GM12865 (cell line): ENCODE data around the gene CPB1.

Experiments
- DNase-seq: peaks from one replicate; pipeline ENCODE4 v3.0.0; 2010; ENCODE audit warnings: low read depth
- H3K4me3 ChIP-seq: 2 replicates; pipeline ENCODE4 v1.5.1; 2011; ENCODE audit warnings: mild to moderate bottlenecking, low read depth, low read length, control low read depth
- TF ChIP-seq, protein P1 (sequence below): IDR thresholded peaks from 2 replicates; pipeline ENCODE4 v1.5.1; 2011; ENCODE audit warnings: low read length, control low read depth, low read depth, inconsistent platforms; ENCODE audit not compliant: insufficient read depth; ENCODE audit errors: missing control alignments

Gene CPB1

DNA sequence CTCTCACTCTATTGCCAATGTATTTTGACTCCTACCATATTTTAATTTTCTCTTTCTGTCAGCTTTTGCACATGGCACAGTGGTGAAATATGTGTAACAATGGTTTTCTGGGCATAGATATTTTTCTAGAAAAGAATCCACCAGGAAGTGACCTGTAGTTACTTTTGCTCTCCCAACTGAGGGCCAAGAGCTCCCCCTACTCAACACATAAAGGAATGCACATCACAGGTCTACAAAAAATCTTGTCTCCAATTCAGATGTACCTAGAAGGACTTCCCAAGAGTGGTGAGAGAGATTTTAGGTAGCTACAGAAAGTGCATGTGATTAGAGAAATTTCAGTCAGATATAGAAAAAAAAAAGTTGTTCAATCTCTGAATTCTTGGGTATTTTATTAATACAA is 53.1 kb downstream of the CPB1 start:
- DNase-seq: peak; percentile 38
- TF ChIP-seq, protein P1, sequence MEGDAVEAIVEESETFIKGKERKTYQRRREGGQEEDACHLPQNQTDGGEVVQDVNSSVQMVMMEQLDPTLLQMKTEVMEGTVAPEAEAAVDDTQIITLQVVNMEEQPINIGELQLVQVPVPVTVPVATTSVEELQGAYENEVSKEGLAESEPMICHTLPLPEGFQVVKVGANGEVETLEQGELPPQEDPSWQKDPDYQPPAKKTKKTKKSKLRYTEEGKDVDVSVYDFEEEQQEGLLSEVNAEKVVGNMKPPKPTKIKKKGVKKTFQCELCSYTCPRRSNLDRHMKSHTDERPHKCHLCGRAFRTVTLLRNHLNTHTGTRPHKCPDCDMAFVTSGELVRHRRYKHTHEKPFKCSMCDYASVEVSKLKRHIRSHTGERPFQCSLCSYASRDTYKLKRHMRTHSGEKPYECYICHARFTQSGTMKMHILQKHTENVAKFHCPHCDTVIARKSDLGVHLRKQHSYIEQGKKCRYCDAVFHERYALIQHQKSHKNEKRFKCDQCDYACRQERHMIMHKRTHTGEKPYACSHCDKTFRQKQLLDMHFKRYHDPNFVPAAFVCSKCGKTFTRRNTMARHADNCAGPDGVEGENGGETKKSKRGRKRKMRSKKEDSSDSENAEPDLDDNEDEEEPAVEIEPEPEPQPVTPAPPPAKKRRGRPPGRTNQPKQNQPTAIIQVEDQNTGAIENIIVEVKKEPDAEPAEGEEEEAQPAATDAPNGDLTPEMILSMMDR: peak; percentile 17
- no peak overlapping the region for H3K4me3 ChIP-seq

DNA sequence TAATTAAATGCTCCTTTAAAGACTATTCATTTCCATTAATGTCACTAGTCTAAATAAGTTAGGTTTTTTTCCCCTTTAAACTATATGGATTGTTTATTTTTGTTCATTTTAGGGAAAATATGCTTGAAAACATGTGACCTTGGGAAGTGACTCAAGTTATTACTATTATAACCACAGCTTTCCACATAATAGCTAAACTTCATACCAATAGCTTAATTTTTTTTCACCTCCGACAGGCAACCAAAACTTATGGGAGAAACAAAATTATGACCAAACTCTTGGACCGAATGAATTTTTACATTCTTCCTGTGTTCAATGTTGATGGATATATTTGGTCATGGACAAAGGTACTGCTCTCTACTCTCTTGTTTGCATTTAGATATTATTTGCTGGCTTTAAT is 53.7 kb downstream of the CPB1 start:
- TF ChIP-seq, protein P1: no peak
- DNase-seq: no peak
- H3K4me3 ChIP-seq: no peak overlapping the region

DNA sequence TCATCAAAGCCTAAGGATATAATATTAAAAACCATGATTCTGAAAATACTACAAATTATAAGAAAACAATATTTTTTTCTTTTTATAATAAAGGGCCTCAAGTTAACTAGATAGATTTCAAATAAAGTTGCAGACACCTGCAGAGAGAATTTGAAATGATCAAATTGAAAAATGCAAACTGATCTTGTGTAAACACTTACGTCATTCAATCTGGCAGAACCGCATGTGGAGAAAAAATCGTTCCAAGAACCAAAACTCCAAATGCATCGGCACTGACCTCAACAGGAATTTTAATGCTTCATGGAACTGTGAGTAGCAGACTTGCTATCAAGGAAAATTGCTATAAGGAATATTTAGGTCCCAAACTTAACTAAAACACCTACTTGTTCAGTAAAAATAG is 54.7 kb downstream of the CPB1 start:
- TF ChIP-seq, protein P1: no peak
- DNase-seq: no peak
- no peak overlapping the region for H3K4me3 ChIP-seq

DNA sequence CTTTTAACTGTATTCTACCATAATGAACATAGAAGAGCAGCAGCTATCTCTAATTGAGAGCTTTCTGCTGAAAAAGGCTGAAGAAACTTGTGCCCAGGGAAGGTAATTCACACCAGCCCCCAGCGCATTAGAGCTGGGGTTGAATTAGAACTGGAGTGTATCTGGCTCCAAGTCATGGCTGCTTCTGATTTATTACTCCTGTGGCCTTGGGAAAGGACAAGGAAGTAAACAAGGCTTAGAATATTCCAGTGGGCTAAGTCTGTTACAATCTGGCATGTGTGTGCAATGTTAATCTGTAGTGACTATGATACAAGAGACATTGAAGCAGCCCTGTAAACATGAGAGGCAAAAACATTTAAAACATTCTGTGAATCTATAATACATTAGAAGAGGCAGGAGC is 55.6 kb downstream of the CPB1 start:
- H3K4me3 ChIP-seq: no peak overlapping the region
- TF ChIP-seq, protein P1: no peak
- DNase-seq: no peak

DNA sequence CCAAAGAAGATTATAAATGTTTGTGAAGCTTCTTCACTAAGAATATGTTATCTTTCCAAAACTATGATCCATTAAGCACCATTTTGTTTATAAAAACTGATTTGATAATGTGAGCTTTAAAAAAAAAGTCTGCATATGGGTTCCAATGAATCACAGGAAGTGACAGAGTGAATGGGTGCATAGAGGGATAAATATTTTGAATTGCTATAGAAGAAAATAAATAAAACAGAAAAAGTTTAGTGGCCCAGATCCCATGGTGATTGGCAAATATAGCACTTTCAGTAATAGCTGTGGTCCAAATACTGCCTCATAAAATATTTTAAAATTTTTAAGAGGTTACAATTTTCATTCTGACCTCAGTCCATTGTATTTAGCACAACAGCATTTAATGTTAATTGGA is 56.6 kb downstream of the CPB1 start:
- TF ChIP-seq, protein P1: no peak
- no peak overlapping the region for H3K4me3 ChIP-seq
- DNase-seq: no peak

DNA sequence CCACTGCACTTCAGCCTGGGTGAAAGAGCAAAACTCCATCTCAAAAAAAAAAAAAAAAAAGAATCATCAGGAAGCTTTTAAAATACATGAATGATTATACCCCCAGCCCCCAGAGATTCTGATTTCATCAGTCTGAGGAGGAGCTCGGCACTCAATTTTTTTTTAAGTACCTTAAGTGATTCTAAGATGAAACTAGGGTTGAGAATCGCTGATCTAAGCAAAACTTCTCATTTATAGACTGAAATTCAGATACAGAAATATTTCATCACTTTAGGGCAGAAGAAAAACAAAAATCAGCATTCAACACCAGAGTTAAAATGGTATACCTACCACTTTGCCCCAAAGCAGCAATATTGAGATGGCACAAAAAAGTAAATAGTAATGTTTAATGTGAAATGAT is 62.2 kb downstream of the CPB1 start:
- H3K4me3 ChIP-seq: no peak overlapping the region
- DNase-seq: no peak
- TF ChIP-seq, protein P1: no peak

DNA sequence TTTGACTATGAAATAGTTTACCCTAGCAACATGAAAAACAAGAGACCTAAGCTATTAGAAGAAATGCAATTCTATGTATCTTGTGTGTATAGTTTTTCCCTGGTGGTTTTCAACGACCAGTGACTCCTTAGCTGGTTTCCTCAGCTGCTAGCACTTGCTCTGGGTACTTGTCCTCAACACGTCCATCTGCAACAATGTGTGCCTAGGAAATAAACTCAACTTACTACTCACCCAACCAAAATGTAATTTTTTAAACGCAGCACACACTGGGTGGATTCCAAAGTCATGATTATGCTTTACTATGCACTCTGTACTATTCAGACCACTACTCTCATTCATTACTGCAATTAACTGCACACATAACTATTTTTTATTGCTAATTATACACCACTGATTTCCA is 68.5 kb downstream of the CPB1 start:
- TF ChIP-seq, protein P1: no peak
- DNase-seq: no peak

More for the DNA sequence above, 68.5 kb downstream of the CPB1 start:
- H3K4me3 ChIP-seq: no peak overlapping the region
